Panc1 (cell line): ENCODE results near the gene CEACAM3. TPM values are rescaled to one million over a fixed set of nuclear protein-coding genes. Genes with fewer than 3 reads are reported as not detected.
A peak's percentile ranks its signal among the peaks of the same experiment; 100 is the strongest.

ENCODE experiments used
- ATAC-seq: fragments of 200-7000 bp; cut with Tn5 transposase; 2 replicates; pipeline ENCODE4 v1.9.1; 2020; ENCODE audit warnings: mild to moderate bottlenecking, moderate library complexity
- BruUV-seq: library from RNA; stranded (reverse); fragments of 400-500 nt; replicated peaks from 2 replicates; lab custom pipeline; 2021; lab: Mats Ljungman, UMichigan
- CTCF ChIA-PET: fragments of 300-600 bp; sonication (Branson Sonifier 250); formaldehyde crosslinking; loops from one replicate; lab custom pipeline; 2022; ENCODE audit warnings: antibody characterized with exemption; lab: Charles Lee
- POLR2A ChIA-PET: fragments of 300-600 bp; sonication (Branson Sonifier 250); formaldehyde crosslinking; loops from one replicate; lab custom pipeline; 2022; ENCODE audit warnings: antibody characterized with exemption; lab: Charles Lee
- DNase-seq: peaks from one replicate; pipeline ENCODE4 v3.0.0-alpha.2; 2010; ENCODE audit warnings: low read depth, low spot score
- H3K27ac ChIP-seq: 2 replicates; pipeline ENCODE4 v1.5.1; 2011; ENCODE audit warnings: mild to moderate bottlenecking, low read length, inconsistent platforms
- H3K27me3 ChIP-seq: fragments of 200-500 bp; sonication (Bioruptor generic); 2 replicates; pipeline ENCODE4 v1.6.0; 2014; ENCODE audit warnings: low read length, inconsistent platforms; ENCODE audit not compliant: control insufficient read depth, insufficient read depth
- H3K36me3 ChIP-seq: fragments of 200-500 bp; sonication (Bioruptor generic); 2 replicates; pipeline ENCODE4 v1.5.1; 2014; ENCODE audit warnings: inconsistent platforms, mild to moderate bottlenecking, low read length, moderate library complexity; ENCODE audit not compliant: control insufficient read depth, insufficient read depth
- H3K4me1 ChIP-seq: 2 replicates; pipeline ENCODE4 v1.5.1; 2011; ENCODE audit warnings: inconsistent platforms, mild to moderate bottlenecking, low read length, moderate library complexity; ENCODE audit not compliant: control insufficient read depth, insufficient read depth
- H3K4me3 ChIP-seq, 2 experiments: 2 replicates each; pipeline ENCODE4 v1.5.1; 2011 to 2012; ENCODE audit warnings: low read depth in 2 of 2, low read length in 2 of 2, mild to moderate bottlenecking in 2 of 2, inconsistent platforms in 1 of 2, moderate library complexity in 1 of 2
- H3K9me3 ChIP-seq: fragments of 200-500 bp; sonication (Bioruptor generic); 2 replicates; pipeline ENCODE4 v1.5.1; 2014; ENCODE audit warnings: low read depth, mild to moderate bottlenecking, inconsistent platforms, low read length, moderate library complexity; ENCODE audit not compliant: control insufficient read depth, insufficient read depth
- POLR2AphosphoS5 ChIP-seq: IDR thresholded peaks from 2 replicates; pipeline ENCODE4 v1.6.1; 2012; ENCODE audit warnings: mild to moderate bottlenecking, low read depth, low read length, moderate library complexity
- SIN3A ChIP-seq: IDR thresholded peaks from 2 replicates; pipeline ENCODE4 v1.6.1; 2012; ENCODE audit warnings: low read depth, mild to moderate bottlenecking, low read length, moderate library complexity, borderline replicate concordance; ENCODE audit not compliant: insufficient read depth
- TCF7L2 ChIP-seq: IDR thresholded peaks from 2 replicates; pipeline ENCODE4 v1.6.1; 2011; ENCODE audit warnings: mild to moderate bottlenecking, low read depth, low read length, inconsistent platforms
- in situ Hi-C: cut with HindIII; loops from 2 replicates; pipeline ENCODE4 v1.10.0; 2016; ENCODE audit warnings: low sequenced_read_pairs, low pct_unique_long_range_greater_than_20kb
- intact Hi-C: fragments of 100-400 bp; cut with micrococcal nuclease; formaldehyde crosslinking; loops from one replicate; pipeline ENCODE4 v1.10.0; 2022; ENCODE audit not compliant: unreplicated experiment
- total RNA-seq: library from RNA; stranded (reverse); gene quantifications from one replicate; pipeline ENCODE4 v1.2.1, GENCODE V29; 2021; ENCODE audit not compliant: unreplicated experiment
- TF ChIP-seq, protein P1 (sequence below): fragments of 450-650 bp; IDR thresholded peaks from 2 replicates; pipeline ENCODE4 v1.5.1; 2017; ENCODE audit warnings: mild to moderate bottlenecking
- TF ChIP-seq, protein P2 (sequence below), 2 experiments: IDR thresholded peaks; 2 replicates each; pipeline ENCODE4 v1.6.1; 2011 to 2012; ENCODE audit warnings: low read depth in 2 of 2, control low read depth in 1 of 2, low read length in 1 of 2, mild to moderate bottlenecking in 1 of 2, moderate library complexity in 1 of 2; ENCODE audit not compliant: insufficient read depth in 1 of 2

CEACAM3 gene
- total RNA-seq, 1 experiment from 2014 or later: not detected

DNA sequence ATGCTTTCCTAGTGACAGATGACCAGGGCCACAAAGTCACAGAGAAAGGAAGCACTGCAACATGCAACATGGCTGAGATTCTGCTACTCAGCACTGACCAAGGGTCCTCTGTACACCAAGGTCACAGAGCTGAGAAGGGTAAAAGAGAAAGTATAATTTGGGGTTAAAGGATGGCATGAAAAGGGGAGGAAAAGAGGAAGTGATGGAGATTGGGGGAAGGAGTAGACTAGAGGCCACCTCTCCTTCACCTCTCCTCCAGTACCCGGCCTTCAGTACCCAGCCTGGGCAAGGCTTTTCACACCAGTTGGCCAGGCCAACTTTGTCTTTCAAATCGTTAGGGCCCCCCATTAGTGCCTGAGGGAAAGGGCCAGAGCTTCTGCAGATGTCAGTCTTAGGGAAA, 57.4 kb downstream of the CEACAM3 start:
- no peak for ATAC-seq
- Histone ChIP-seq H3K4me1 (no peaks in the 10 kb centered on the region), H3K9me3 (no peaks in the 10 kb centered on the region), H3K36me3 (no peaks in the 10 kb centered on the region), H3K27me3 (peaks cover 7% of the 10 kb centered on the region), H3K4me3 (no peak overlapping the region), H3K27ac (no peak overlapping the region)
- BruUV-seq: no TSS peak
- no peak for DNase-seq
- CTCF ChIA-PET: no interaction called here
- in situ Hi-C loops: no loop called here
- TF ChIP-seq, protein P1, sequence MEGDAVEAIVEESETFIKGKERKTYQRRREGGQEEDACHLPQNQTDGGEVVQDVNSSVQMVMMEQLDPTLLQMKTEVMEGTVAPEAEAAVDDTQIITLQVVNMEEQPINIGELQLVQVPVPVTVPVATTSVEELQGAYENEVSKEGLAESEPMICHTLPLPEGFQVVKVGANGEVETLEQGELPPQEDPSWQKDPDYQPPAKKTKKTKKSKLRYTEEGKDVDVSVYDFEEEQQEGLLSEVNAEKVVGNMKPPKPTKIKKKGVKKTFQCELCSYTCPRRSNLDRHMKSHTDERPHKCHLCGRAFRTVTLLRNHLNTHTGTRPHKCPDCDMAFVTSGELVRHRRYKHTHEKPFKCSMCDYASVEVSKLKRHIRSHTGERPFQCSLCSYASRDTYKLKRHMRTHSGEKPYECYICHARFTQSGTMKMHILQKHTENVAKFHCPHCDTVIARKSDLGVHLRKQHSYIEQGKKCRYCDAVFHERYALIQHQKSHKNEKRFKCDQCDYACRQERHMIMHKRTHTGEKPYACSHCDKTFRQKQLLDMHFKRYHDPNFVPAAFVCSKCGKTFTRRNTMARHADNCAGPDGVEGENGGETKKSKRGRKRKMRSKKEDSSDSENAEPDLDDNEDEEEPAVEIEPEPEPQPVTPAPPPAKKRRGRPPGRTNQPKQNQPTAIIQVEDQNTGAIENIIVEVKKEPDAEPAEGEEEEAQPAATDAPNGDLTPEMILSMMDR: no peak
- TF ChIP-seq TCF7L2: no peak
- no peak for TF ChIP-seq POLR2AphosphoS5
- TF ChIP-seq, protein P2, sequence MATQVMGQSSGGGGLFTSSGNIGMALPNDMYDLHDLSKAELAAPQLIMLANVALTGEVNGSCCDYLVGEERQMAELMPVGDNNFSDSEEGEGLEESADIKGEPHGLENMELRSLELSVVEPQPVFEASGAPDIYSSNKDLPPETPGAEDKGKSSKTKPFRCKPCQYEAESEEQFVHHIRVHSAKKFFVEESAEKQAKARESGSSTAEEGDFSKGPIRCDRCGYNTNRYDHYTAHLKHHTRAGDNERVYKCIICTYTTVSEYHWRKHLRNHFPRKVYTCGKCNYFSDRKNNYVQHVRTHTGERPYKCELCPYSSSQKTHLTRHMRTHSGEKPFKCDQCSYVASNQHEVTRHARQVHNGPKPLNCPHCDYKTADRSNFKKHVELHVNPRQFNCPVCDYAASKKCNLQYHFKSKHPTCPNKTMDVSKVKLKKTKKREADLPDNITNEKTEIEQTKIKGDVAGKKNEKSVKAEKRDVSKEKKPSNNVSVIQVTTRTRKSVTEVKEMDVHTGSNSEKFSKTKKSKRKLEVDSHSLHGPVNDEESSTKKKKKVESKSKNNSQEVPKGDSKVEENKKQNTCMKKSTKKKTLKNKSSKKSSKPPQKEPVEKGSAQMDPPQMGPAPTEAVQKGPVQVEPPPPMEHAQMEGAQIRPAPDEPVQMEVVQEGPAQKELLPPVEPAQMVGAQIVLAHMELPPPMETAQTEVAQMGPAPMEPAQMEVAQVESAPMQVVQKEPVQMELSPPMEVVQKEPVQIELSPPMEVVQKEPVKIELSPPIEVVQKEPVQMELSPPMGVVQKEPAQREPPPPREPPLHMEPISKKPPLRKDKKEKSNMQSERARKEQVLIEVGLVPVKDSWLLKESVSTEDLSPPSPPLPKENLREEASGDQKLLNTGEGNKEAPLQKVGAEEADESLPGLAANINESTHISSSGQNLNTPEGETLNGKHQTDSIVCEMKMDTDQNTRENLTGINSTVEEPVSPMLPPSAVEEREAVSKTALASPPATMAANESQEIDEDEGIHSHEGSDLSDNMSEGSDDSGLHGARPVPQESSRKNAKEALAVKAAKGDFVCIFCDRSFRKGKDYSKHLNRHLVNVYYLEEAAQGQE (IDR thresholded peaks at IDR 0.05; ENCODE audit: insufficient read depth in 1 of 2, low read depth in 2 of 2, low read length in 1 of 2): no peak
- no peak for TF ChIP-seq SIN3A
- intact Hi-C loops: no loop called here
- POLR2A ChIA-PET: no interaction called here

DNA sequence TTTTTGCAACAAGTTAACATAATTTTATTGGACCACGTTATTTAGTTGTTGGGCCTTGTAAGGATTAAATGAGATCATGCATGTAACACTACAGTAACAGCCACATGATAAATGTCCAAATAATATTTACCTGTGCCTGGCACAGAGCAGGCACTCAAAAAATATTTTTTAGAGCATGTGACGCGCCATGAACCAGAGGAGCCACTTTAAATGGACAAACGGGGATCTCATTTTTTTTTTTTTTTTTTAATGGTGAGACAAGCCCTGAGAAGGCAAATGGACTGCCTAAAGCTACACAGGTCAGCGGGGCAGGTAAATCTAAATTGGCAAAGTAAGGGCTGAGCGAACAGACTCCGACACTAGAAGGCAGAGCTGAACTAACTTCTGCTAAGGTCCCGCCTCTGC, 62.8 kb downstream of the CEACAM3 start:
- BruUV-seq: no TSS peak
- CTCF ChIA-PET: interaction anchor here (0.7 kb wide), 1 partner anchor 17 kb away, joined by 3 read pairs; no protein-coding TSS in a partner anchor
- Histone ChIP-seq H3K36me3 (peaks cover 27% of the 10 kb centered on the region), H3K9me3 (no peaks in the 10 kb centered on the region), H3K4me3 (peak overlapping the region; percentile 94), H3K27me3 (no peaks in the 10 kb centered on the region; the same call in 1 of the 2 replicates), H3K4me1 (peaks cover 23% of the 10 kb centered on the region), H3K27ac (peak overlapping the region; percentile 89)
- TF ChIP-seq TCF7L2 (no peak), SIN3A (no peak), POLR2AphosphoS5 (no peak; the same call in 1 of the 2 replicates)
- TF ChIP-seq, protein P1: no peak
- TF ChIP-seq, protein P2 (IDR thresholded peaks at IDR 0.05; ENCODE audit: insufficient read depth in 1 of 2, low read depth in 2 of 2, low read length in 1 of 2): no peak
- DNase-seq (no peak), ATAC-seq (no peak)
- intact Hi-C loops (no loop called here), in situ Hi-C loops (no loop called here)
- POLR2A ChIA-PET: no interaction called here
